HG02623 (cell line): ENCODE measurements around the gene RHPN2.
A peak's percentile ranks its signal among the peaks of the same experiment; 100 is the strongest.

Experiments used
- ATAC-seq: cut with Tn5 transposase; IDR thresholded peaks from one replicate; pipeline ENCODE4 v1.9.1; 2021; ENCODE audit warnings: moderate library complexity; ENCODE audit not compliant: unreplicated experiment

Gene RHPN2

GRCh38 chr19:33064792-33065550, at the start of gene RHPN2:
Gene RHPN2, minus strand, starts transcription at chr19:33064888. Its CDS starts 36 bp downstream, at chr19:33064852.
- ATAC-seq: peak; percentile 58

- no peak for ATAC-seq
Observed at GRCh38 chr19:33114312-33114711, 49.6 kb upstream of the RHPN2 start.

GRCh38 chr19:33111587-33111986, 46.9 kb upstream of the RHPN2 start:
- no peak for ATAC-seq

GRCh38 chr19:33110137-33110910, 45.6 kb upstream of the RHPN2 start:
- no peak for ATAC-seq

- no peak for ATAC-seq
Observed at GRCh38 chr19:33108161-33108560, 43.5 kb upstream of the RHPN2 start.

GRCh38 chr19:33102893-33103292, 38.2 kb upstream of the RHPN2 start:
- no peak for ATAC-seq

GRCh38 chr19:33100894-33101644, 36.4 kb upstream of the RHPN2 start:
- ATAC-seq: no peak

GRCh38 chr19:33098055-33098534, 33.4 kb upstream of the RHPN2 start:
- no peak for ATAC-seq

- no peak for ATAC-seq
Observed at GRCh38 chr19:33096005-33096404, 31.3 kb upstream of the RHPN2 start.

GRCh38 chr19:33094436-33095067, 29.9 kb upstream of the RHPN2 start:
- ATAC-seq: no peak

- no peak for ATAC-seq
Observed at GRCh38 chr19:33093420-33094210, 28.9 kb upstream of the RHPN2 start.

- ATAC-seq: no peak
Observed at GRCh38 chr19:33090179-33090578, 25.5 kb upstream of the RHPN2 start.

GRCh38 chr19:33089010-33089409, 24.3 kb upstream of the RHPN2 start:
- no peak for ATAC-seq

- ATAC-seq: no peak
Observed at GRCh38 chr19:33086955-33087354, 22.3 kb upstream of the RHPN2 start.

- ATAC-seq: no peak
Observed at GRCh38 chr19:33085570-33086128, 21.0 kb upstream of the RHPN2 start.

- peak; percentile 76 for ATAC-seq
Observed at GRCh38 chr19:33080761-33081681, 16.3 kb upstream of the RHPN2 start, which contains the start of gene GPATCH1. Gene GPATCH1, plus strand, starts transcription at chr19:33081181. Its CDS starts 13 bp downstream, at chr19:33081194.

- no peak for ATAC-seq
Observed at GRCh38 chr19:33075519-33075918, 10.8 kb upstream of the RHPN2 start.

- no peak for ATAC-seq
Observed at GRCh38 chr19:33071887-33072286, 7.2 kb upstream of the RHPN2 start.

GRCh38 chr19:33067121-33067520, 2.4 kb upstream of the RHPN2 start:
- ATAC-seq: no peak
